CD4-positive, alpha-beta T cell treated with Interleukin-17A for 1 hour (primary cell): ENCODE results near the gene KCNJ5.

Source experiments
- DNase-seq: peaks from one replicate; pipeline ENCODE4 v3.0.0-alpha.2; 2020

Gene KCNJ5

DNA sequence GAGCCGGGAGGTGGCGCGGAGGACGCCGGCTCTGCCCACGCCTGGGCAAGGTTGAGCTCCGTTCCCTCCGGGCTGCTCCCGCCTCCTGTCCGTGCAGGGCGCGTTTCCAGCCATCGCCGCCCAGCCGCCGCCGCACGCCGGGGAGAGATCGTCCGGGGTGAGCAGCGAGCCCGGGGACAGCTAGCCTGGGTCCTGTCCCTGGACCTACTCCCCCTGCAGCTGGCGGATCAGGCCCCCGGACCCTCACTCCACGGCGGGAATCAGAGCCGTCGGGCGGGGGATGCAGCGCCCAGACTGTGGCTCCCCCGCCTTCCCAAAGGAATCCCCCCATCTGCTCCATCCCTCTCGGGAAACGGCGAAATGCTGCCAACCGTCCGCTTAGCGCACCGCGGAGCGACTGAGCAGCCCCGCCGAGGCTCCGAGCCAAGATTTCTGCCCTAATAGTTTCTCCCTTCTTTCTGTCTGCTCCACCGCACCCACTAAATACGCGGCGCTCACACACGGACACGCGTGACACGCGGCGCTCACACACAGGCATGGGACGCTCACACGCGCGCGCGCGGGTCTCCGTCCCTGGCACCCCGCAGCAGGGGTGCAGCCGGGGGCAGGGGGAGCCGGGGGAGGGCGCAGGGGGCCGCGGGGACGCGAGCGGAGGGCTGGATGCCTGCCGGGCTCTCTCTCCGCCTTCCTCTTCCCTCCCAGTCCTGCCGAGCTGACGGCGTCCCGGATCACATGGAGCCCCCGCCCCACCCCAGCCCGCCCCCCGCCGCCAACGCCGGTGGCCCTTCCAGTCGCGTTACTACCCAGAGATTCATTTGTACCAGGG is at the start of gene KCNJ5:
TSS of gene KCNJ5 (plus strand) at position 814 of the 826 bp plus-strand sequence. CDS start 19,918 bp downstream, outside the sequence.
- DNase-seq = no peak

DNA sequence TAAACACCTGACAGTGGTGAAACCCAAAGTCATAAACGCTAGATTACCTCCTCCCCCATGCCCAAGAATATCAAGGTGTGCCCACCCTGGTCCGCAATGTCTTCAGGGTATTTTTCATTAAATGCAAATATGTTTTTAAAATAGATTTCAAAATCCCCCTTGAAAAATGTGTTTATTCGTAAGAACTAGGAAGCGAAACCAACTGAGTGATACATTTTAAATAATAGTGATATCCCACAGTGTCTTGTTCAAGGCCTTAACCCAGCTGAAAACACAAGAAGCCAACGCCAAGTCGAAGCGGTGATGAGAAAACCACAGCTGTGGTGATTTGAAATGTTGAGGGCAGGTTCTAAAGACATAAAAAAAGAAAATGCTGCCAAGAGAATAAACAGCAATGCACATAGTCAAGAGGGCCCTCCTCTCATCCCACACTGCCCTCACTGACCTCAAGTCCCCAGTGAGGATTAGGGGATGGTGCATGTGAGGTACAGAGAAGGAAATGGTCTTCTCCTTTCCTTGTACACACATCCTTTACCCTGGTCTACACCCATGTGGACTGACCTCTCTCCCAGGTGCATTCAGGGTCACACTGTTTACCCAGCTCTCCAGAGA is 49.6 kb upstream of the KCNJ5 start:
- peak; percentile 33 for DNase-seq

DNA sequence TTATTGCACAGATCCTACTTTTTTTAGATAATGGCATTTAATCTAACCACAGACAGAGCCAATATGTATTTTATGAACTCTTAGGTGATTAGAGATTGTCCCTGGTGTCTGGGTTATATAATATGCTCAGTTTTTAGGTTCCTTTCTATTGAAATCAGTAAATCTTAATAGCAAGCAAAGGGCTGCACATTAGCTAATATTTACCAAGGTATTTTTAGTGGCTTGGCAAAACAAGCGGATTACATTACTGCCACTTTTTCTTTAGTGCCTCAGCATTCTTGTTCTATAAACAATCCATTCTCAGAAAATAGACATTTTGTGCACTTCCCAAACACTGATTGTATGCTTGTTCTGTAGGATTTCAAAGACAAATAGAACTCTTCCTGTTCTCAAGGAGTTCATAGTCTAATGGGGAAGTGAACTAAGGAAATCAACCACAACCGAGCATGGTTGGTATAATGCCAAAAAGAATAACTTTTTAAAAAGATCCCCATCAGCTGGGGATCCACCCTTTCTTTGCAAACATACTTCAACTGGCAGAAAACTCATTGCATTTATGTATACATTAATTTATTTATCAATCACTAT is 47.9 kb upstream of the KCNJ5 start:
- DNase-seq = no peak

DNA sequence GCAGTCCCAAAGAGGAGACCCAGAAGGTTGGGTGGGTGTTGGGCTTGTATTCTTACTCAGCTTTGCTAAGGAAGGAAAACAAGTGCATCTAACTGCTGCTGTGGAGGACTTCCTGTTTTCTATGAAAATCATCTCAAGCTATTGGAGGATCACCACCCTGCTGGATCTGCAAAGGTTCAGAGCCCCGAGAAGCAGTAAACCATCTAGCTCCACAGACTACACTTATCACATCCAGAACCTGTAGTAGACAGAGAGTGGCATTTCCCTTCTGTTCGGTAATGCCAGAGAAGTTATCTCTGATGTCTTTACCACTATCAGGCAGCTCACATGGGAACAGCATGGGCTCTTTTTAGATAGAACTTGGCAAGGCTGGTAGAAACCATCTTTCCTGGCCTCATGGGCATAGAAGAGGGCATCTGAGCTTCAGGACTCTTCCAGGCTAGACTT is 45.8 kb upstream of the KCNJ5 start:
- DNase-seq = peak; percentile 28

DNA sequence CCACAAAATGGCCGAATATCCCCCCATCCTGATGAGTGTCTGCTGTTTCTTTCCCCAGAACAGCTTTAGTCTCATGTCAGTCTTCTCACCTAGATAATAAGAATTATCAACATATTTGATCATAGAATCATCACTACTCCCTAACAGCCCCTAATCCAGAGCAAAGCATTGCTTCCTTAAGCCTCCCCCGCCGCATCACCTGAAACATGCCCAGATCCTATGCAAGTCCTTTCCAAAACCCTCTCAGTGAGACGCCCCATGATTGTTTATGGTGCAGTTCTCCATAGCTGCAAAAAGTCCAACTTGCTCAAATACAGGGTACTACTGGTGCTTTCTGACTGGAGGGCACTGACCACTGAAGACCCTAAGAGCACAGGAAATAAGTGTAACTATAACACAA is 44.2 kb upstream of the KCNJ5 start:
- DNase-seq = no peak

DNA sequence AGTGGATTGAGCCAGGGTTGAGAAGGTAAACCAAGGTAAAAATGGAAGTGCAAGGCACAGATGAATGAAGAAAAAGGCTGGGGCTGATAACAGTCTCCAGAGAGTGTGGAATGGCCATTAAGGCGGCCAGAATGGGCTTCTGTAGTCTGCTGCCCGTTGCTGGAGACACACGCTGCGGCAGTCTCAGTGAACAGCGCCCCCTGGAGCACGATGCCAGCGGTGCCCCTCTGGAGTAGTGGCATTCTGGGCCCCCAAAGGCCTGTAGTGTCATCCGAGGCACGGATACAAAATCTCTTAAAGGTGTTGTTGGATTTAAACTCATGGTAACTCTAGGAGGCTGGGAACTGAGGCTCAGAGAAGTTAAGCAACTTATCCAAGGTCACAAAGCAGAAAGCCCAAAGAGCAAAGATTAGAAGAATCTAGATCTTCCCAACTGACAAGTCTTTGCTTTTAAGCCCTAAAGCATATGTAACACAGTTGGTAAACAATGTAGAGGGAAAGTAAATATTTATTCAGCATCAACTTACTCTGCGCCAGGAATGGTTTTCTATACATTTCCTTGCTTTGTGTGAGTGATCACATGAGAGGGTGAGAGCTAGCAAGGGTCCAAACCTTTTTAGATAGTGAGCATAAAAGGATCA is 42.2 kb upstream of the KCNJ5 start:
- peak; percentile 71 for DNase-seq

DNA sequence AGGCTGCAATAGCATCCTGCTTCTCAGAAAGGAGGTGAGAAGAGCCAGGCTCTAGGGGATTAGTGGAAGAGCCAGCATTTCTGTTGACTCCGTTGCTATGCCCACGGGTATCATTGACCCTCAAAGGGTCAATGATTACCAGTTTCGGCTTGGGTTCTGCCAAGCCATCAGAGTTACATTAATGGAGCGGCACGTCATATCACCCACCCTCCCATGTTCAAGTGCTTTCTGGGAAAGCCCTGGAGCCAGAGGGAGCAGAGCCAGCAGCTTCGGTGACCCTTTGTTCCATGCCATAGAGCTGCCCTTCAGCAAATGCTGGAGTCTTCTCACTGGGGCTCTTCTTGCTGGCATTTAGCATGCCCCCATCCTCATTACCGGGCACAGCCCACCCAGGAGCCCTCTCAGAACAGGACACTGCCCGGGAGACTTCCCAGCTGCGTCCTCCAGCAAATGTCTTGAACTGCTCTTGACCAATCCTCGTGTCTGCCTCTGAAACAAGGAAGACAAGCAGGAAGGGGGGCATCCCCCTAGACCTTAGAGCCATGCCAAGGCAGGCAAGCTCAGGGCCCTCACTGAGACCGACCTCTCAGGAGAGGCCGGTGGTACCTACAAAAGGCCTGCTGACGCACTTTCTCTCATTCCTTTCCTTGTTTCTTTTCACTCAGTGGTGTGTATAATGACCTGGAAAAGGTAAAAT is 38.7 kb upstream of the KCNJ5 start:
- no peak for DNase-seq

DNA sequence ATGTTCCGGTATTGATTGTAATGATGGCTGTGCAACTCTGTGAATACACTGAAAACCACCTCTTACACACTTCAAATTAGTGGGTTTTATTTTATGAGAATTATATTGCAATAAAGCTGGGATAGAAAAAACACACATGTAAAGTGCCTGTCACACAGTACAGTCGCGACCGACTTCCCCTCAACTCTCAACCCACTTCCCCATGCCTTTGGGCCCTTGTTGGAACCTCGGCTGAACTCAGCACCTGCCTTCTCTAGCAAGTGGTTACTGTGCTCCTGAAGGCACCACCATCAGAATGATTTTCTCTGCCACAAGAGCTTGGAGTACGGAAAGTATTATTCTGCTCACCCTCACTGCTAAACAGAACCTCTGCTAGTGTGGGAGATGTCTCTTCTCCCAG is 37.6 kb upstream of the KCNJ5 start:
- DNase-seq = no peak

DNA sequence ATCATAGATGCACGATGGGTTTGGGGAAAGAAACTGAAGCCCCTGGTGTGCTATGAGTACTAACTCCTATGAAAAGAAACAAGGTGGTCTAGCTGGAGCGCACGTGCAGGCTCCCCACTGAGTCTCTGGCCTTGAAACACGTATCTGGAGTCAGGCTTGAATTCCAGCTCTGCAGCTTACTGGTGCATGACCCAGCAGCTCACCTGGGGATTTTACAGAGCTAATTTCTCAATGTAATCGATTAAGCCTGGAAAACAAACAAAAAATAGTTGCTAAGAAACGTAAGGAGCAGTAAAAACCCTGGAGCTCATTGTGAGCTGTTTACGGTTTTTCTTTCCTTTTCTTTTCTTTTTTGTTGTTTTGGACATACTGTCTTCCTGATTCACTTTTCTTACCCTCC is 36.3 kb upstream of the KCNJ5 start:
- DNase-seq = no peak

DNA sequence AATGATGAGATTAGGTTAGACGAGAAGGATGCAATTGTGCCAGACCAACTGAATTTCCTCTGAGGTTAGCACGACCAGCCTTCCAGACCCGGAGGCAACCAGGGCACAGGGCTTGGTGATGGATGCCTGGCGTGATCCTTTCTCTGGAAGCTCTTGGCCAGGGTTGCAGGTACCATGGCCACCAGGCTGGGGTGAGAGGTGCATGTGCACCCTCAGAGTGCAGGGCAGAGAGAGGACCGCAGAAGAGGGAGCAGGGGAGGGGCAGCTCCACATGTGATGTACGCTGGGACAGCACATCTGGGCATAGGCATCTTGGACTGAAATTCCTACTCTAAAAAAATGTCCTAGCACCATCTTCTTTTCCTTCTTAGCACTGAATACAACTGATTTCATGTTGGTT is 34.9 kb upstream of the KCNJ5 start:
- no peak for DNase-seq

DNA sequence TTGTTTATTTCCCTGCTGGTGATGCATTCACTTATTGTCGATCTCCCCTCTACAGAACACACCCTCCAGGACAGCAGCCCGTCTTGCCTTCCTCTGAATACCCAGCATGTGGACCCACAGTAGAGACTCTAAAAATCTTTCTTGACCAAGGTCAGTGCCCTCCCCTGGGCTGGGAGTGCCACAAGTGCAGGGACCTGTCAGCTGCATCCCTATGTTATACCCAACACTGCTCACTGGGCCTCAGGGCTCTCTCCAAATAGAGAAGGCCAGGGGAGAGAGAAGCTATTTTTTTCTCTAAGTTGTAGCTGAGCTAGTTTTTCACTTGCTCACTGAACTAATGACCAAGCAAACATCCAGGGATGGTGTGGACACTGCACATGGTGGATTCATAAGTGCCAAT is 33.8 kb upstream of the KCNJ5 start:
- DNase-seq = no peak

DNA sequence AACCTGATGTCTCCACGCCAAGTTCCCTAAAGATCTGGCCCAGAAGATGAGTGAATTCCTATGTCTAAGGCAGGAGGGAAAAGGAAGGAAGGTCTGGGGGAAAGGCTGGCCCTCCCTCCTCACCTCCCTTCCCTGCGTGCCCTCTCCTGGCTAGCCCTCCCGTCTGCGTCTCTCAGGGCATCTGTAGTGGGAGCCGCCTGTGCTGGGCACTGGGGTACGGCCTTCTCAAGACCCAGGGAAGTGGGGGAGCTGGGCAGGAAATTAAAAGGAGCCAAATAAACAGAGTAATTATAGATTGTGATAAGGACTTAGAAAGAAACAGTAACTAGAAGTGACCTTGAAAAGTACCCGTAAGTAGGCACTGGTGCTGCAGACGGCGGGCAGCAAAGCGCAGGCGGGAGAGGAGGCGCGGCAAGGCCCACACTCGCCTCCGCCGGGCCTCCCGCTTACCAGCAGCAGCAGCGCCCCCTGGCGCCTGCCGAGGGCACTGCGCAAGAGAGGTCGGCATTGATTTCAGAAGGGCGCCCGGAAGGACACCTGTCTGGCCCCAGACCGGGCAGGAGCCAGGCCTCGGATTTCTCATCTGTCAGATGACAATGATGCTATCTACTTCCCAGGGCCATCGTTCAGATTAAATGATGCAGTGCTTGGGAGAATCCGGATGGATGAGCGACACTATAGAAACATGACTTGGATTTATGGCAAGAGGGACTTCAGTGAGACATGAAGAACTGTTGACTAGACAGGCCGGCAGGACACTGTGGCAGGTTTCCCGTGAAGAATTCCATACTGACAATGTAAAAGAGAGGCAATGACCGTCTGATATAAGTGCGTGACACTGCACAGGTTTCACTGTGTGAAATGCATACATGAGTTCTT is 31.4 kb upstream of the KCNJ5 start:
- peak; percentile 72 for DNase-seq

DNA sequence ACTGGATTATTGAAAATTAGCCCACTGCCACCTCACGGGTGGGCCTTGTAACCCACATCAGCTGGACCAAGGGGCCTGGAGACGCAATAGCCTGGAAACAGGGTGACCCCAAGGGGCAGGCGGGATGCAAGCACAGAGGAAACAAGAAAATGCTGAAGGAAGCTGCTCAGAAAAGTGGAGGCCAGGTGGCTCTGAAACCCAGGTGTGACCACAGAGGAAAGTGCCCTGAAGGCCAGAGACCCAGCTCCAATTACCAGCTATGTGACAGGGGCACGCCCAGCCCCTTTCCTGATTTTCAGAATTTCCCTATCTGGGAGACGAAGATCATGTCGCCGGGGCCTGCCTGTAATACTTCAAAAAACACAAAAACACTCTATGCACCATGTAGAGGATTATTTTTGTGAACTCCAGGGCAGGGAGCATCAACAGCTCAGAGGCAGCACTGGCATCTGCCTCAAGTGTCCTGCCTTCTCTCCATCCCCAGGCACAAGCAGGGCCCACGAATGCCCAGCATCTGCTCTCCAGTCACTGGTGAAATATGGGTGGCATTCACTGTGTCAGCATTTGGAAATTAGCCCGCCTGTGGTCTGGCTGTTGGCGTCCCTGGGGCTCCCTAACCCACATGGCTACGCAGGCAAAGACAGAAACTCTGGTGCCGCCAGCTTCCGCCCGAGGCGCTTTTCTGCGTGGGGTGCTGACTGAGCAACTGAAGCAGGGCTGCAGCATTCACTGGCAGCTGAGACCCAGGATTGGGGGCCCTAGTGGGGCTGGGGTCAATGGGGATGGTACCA is 30.4 kb upstream of the KCNJ5 start:
- no peak for DNase-seq

DNA sequence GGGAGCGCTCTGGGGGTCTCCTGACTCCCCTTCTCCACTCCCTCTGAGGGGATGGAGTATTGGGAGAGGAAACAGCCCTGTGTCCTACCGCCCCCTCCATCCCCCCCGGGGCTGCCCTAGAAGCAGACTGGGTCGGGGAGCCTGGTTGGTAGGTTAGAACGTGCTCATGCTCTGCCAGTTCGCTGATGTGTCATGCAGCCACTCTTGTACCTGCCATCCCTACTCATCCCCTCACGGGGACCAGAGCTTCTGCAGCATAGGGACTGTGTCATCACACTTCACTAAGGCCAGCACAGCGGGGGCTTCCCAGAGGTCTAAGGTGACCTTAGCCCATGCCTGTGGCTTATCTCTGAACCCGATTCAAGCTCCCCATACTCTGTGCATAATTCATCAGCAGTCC is 28.8 kb upstream of the KCNJ5 start:
- no peak for DNase-seq

DNA sequence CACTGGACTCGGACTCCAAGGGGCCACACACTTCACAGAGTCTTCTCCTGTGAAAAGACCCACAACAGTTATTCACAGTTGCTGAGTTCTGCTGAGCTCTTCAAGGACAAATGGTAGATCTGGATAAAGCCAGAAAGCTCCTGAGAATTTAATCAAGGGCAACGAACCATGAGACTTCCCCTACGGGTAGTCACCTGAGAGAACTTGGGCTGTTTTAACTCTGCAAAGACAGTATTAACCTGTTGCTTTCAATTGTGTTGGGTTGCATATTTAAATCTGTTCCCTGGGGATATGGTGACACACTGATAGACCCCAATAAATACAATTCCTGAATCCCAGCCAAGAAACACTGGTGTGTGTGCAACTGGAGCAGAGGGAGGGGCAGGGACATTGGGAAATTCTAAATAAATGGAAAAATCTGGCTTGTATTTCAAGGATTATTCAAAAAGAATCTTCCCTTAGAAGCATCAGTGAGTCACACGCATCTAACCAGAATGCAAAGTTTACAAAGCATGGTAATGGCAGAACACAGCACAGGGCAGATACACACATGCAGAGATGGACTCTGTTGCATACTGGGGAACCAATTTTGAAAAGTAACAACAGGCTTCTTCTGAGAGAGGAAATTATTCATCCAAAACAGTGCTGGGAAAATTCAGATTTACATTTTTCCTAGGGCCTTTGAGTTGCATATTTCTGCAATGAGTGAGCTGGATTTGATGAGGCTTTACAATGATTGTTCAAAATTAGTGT is 28.1 kb upstream of the KCNJ5 start:
- no peak for DNase-seq

DNA sequence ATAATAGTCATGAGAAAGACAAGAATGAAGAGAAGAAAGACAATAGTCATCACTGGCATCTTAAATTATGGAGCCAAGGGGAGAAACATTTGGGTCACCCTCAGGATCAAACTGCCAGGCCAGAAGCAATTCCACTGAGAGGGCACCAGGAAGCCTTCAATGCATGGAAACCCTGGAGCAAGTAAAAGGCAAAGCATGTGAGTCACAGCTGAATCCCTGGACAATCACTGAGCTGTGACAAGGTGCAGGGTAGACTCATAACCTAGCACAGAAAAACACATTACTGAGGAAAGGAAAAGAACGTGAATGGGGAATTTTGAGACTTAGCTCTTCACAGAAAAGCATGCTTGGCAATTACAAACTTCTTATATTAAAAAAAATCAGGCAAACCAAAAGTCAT is 25.7 kb upstream of the KCNJ5 start:
- no peak for DNase-seq

DNA sequence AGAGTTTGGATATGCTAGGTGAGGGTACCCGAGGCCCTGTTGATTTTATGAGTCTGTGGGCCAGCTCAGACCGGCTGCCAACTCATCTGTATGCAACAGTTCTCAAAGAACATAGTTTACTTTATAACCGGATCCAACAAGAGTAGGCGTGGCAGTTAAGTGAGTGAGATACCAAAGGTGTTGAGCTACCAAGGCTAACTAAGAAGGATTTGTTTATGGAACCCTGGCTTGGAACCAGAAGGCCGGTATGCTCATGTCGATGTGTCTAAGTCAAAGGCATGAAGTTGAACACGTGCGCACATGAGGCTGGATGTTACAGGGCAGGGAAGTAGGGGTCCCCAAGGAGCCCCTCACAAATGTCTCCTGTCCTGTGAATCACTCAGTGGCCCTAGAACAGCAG is 23.9 kb upstream of the KCNJ5 start, which contains the start of gene KCNJ1:
TSS of gene KCNJ1 (minus strand) at position 20 of the 400 bp plus-strand sequence. CDS start 27,053 bp downstream, outside the sequence.
- no peak for DNase-seq

DNA sequence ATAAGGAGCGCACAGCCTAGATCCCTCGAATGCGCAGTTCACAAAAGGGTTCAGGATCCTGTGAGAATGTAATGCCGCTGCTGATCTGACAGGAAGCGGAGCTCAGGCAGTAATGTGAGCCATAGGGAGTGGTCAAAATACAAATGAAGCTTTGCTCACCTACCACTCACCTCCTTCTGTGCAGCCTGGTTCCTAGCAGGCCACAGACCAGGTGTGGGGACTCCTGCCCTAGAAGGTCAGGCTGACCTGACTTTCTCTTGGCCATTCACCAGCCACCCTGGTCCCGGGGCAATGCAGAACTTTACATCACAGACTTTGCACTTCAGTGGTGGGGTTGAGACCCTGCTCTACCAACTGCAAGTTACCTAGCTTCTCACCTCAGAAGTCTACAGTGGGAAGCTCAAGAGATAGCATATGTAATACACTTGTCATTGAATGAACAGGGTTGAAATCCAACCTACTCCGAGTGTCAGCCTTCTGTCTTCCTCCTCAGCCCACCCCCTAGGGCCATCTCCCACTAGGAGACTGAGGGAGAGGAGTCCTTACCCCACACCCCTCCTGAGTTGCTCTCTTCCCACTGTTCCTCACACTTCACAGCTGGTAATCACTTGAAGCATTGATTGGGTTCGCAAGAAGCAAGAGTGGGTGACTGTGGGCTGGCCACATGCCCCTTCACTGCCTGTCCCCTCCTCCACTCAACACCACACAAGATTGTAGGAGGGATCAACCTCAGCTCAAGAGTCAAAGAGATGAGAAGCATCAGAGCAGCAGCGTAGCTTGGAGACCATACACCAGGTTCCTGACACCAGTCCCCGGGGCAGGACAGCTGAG is 22.1 kb upstream of the KCNJ5 start:
- no peak for DNase-seq

DNA sequence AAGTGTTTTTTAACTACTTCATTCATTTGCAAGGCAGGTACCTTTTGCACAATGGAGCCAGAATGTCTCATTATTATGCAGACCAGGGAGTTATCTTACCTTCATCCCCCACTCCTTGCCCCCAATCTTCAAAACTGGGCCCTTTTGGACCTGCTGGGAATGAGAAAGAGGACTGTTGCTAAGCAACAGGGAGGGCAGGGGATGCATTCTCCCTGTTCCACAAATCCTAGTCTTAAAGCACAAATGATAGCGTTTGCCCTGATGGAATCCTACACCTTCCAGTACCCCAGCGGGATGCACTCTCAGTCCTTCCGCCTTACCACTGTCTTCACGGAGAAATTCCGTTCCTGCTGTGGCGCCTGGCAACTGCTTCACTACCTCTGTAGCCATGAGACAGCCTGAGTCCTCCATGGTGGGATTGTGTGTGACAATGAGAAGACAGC is 20.0 kb upstream of the KCNJ5 start:
- DNase-seq = no peak
